ENCODE data around the gene NUP210L. TPM values are rescaled to one million over a fixed set of nuclear protein-coding genes. Genes with fewer than 3 reads are reported as not detected.
"Not testable (repeated sequence)": the region's sequence is repeated elsewhere in the genome, so short reads cannot be mapped to it uniquely, and the experiment has no call there.

NUP210L gene
- total RNA-seq, 4 donors from 2014 or later = under 0.01 to 0.30 (median 0.21) TPM; not detected in 1

DNA sequence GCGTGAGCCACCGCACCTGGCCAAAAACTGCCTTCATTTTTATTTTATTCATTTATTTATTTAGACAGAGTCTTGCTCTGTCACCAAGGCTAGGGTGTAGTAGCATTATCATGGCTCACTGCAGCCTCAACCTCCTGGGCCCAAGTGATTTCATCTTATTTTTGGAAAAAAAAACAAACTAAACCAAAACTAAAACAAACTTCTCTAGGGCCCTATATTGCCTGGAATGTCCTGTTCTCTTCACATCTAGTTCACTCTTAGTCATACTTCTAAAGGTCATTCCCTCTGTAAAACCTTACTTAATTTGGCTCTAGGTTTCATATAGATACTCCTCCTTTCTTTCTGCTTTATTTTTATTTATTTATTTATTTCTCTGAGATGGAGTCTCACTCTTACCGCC is 148.7 kb downstream of the NUP210L start:
- no peak for TF ChIP-seq POLR2A (IDR thresholded peaks at IDR 0.05)
- TF ChIP-seq CTCF (IDR thresholded peaks at IDR 0.05) = no peak
- no peak for TF ChIP-seq EP300 (IDR thresholded peaks at IDR 0.05)
- no peak overlapping the region for H3K27ac ChIP-seq
- H3K36me3 ChIP-seq = no peaks in the 10 kb centered on the region
- no peaks in the 10 kb centered on the region for H3K27me3 ChIP-seq
- no peaks in the 10 kb centered on the region for H3K9me3 ChIP-seq
- DNase-seq (ENCODE audit: low spot score in 2 of 2) = no peak
- WGBS, 2 donors = 88 to 96% methylated on average over 3 of the region's 3 CpGs
- no peak overlapping the region for H3K4me3 ChIP-seq
- H3K4me1 ChIP-seq = no peaks in the 10 kb centered on the region

GRCh38 chr1:154000420-154000819 is 154.5 kb downstream of the NUP210L start:
- TF ChIP-seq POLR2A (IDR thresholded peaks at IDR 0.05) (no peak), EP300 (IDR thresholded peaks at IDR 0.05) (no peak), CTCF (IDR thresholded peaks at IDR 0.05) (no peak)

DNA sequence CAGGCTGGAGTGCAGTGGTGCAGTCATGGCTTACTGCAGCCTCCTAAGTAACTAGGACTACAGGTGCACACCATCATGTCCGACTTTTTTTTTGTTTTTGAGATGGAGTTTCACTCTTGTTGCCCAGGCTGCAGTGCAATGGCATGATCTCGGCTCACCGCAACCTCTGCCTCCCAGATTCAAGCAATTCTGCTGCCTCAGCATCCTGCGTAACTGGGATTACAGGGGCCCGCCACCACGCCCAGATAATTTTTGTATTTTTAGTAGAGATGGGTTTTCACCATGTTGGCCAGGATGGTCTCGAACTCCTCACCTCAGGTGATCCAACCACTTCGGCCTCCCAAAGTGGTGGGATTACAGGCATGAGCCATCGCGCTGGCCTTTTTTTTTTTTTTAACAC is 158.0 kb downstream of the NUP210L start:
- H3K9me3 ChIP-seq; H3K27me3 ChIP-seq; H3K27ac ChIP-seq; H3K4me3 ChIP-seq; DNase-seq (ENCODE audit: low spot score in 2 of 2): not testable (repeated sequence)
- WGBS, 2 donors = 95 to 96% methylated on average over 10 of the region's 10 CpGs
- Histone ChIP-seq H3K36me3 (peaks cover 0 to 46% (median 3%) of the 10 kb centered on the region in 3 donors), H3K4me1 (peaks cover 0 to 19% (median 11%) of the 10 kb centered on the region in 4 donors)

More at GRCh38 chr1:154000420-154000819, 154.5 kb downstream of the NUP210L start:
- WGBS, 2 donors = 60% methylated on average over 4 of the region's 4 CpGs
- Histone ChIP-seq H3K36me3 (peaks cover 0 to 11% (median 0%) of the 10 kb centered on the region in 3 donors), H3K4me1 (no peaks in the 10 kb centered on the region), H3K27me3 (no peaks in the 10 kb centered on the region), H3K27ac (no peak overlapping the region), H3K9me3 (no peaks in the 10 kb centered on the region), H3K4me3 (no peak overlapping the region)
- no peak for DNase-seq (ENCODE audit: low spot score in 2 of 2)

DNA sequence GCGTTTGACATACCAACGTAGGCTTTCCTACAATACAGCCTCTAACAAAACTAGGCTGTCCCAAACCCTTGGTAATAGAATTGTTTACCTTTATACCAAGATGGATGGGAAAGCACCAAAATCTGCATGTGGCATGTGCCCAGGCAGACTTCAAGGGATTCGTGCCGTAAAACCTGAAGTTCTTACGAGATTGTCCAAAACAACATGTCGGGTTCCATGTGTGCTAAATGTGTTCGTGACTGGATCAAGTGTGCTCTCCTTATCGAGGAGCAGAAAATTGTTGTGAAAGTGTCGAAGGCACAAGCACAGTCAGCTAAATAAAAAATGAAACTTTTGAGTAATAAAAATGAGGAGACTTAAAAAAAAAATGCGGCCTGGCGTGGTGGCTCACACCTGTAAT is 159.2 kb downstream of the NUP210L start:
- 93 to 99% methylated on average over 11 of the region's 11 CpGs for WGBS, 2 donors
- Histone ChIP-seq H3K9me3 (no peaks in the 10 kb centered on the region), H3K4me1 (peaks cover 0 to 25% (median 18%) of the 10 kb centered on the region in 4 donors), H3K36me3 (peaks cover 0 to 49% (median 3%) of the 10 kb centered on the region in 3 donors), H3K4me3 (no peak overlapping the region), H3K27me3 (no peaks in the 10 kb centered on the region), H3K27ac (no peak overlapping the region)
- no peak for DNase-seq (ENCODE audit: low spot score in 2 of 2)
- no peak for TF ChIP-seq EP300 (IDR thresholded peaks at IDR 0.05)
- no peak for TF ChIP-seq POLR2A (IDR thresholded peaks at IDR 0.05)
- TF ChIP-seq CTCF (IDR thresholded peaks at IDR 0.05) = no peak

GRCh38 chr1:153995202-153995601 is 159.7 kb downstream of the NUP210L start:
- H3K4me1 ChIP-seq = peaks cover 0 to 27% (median 18%) of the 10 kb centered on the region in 4 donors
- 76 to 81% methylated on average over 3 of the region's 3 CpGs for WGBS, 2 donors
- no peak overlapping the region for H3K27ac ChIP-seq
- no peaks in the 10 kb centered on the region for H3K9me3 ChIP-seq
- H3K36me3 ChIP-seq = peaks cover 0 to 49% (median 3%) of the 10 kb centered on the region in 3 donors
- no peak for DNase-seq (ENCODE audit: low spot score in 2 of 2)
- no peak for TF ChIP-seq EP300 (IDR thresholded peaks at IDR 0.05)
- TF ChIP-seq POLR2A (IDR thresholded peaks at IDR 0.05) = no peak
- no peak for TF ChIP-seq CTCF (IDR thresholded peaks at IDR 0.05)
- H3K27me3 ChIP-seq = no peaks in the 10 kb centered on the region
- no peak overlapping the region for H3K4me3 ChIP-seq

GRCh38 chr1:153991806-153992205 is 163.1 kb downstream of the NUP210L start:
- H3K27ac ChIP-seq = peak overlapping the region; percentile 93 to 98 (median 96)
- H3K27me3 ChIP-seq = no peaks in the 10 kb centered on the region
- peaks cover 0 to 49% (median 3%) of the 10 kb centered on the region in 3 donors for H3K36me3 ChIP-seq
- no peak for DNase-seq (ENCODE audit: low spot score in 2 of 2)
- H3K9me3 ChIP-seq = no peaks in the 10 kb centered on the region
- peak overlapping the region; percentile 75 to 90 (median 82) for H3K4me3 ChIP-seq
- TF ChIP-seq CTCF (IDR thresholded peaks at IDR 0.05) (no peak), POLR2A (IDR thresholded peaks at IDR 0.05) (no peak), EP300 (IDR thresholded peaks at IDR 0.05) (no peak)
- peaks cover 0 to 38% (median 20%) of the 10 kb centered on the region in 4 donors for H3K4me1 ChIP-seq
- WGBS, 2 donors = 88 to 96% methylated on average over 2 of the region's 2 CpGs

Data from tibial nerve (tissue), 4 donors.